GM12873 (cell line): ENCODE measurements around the gene PRKAR2B.

Experiments
- TF ChIP-seq, protein P1 (sequence below): IDR thresholded peaks from 2 replicates; pipeline ENCODE4 v1.5.1; 2012; ENCODE audit warnings: low read depth, mild to moderate bottlenecking, moderate library complexity, low read length, control low read depth; ENCODE audit not compliant: insufficient read depth; ENCODE audit errors: missing control alignments

PRKAR2B gene

DNA sequence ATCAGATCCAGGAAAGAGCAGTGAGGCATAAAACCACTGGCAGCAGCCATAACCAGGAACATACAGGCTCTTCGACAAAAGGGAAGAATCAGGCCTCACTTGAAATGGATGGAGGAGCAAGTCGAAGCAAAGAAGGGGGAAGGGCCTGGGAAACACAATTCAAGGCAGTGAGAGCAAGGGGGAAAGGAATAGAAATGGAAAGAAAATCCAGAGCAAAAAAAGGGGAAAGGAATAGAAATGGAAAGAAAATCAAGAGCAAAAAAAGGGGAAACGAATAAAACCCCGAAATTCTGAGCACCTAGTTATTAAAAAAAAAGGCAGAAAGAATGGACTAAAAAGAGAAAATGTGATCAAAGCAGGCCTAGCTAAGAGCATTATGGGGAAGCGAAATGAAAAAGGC lies 24.1 kb upstream of the PRKAR2B start:
- TF ChIP-seq, protein P1, sequence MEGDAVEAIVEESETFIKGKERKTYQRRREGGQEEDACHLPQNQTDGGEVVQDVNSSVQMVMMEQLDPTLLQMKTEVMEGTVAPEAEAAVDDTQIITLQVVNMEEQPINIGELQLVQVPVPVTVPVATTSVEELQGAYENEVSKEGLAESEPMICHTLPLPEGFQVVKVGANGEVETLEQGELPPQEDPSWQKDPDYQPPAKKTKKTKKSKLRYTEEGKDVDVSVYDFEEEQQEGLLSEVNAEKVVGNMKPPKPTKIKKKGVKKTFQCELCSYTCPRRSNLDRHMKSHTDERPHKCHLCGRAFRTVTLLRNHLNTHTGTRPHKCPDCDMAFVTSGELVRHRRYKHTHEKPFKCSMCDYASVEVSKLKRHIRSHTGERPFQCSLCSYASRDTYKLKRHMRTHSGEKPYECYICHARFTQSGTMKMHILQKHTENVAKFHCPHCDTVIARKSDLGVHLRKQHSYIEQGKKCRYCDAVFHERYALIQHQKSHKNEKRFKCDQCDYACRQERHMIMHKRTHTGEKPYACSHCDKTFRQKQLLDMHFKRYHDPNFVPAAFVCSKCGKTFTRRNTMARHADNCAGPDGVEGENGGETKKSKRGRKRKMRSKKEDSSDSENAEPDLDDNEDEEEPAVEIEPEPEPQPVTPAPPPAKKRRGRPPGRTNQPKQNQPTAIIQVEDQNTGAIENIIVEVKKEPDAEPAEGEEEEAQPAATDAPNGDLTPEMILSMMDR: no peak

DNA sequence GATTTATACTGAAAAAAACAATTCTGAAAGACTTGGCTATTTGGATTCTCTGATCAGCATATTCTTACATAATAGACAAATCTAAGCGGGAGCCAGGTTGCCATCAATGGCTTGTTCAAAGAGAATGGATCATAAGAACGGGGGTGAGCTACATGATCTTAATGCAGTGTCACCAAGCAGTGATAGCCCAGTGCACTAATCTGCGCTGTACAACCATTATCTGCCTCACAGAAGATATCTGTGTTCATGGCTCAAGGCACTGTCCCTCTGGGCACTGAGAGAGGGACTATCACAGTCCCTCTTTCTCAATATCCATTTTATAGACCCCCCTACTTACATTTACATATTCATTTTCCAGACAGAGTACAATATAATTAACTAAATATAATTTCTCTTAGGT lies 22.9 kb upstream of the PRKAR2B start:
- TF ChIP-seq, protein P1: no peak

DNA sequence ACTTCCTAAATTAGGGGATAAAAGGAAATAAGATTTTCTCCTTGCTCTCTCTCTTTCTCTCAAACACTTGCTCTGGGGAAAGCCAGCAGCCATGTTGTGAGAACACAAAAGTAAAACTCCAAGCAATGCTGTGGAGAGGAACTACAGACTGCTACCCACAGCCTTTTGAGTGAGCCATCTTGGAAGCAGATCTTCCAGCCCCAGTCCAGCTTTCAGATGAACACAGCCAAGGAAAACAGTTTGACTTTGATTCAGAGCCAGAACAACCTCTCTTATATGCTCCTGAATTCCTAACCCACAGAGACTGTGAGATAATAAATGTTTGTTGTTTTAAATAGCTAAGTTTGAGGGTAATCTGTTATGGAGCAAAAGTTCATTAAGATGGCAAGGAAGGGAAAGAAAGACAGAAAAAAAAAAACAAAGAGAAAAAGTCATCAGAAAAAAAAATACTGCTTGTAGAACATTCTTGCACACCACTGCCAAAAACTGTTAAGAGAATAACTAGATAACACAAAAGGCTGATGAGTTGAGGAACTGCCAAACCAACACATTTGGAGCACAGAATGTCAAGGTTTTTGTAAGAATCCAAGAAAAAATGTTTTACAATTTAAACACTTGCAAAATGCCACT lies 20.9 kb upstream of the PRKAR2B start:
- TF ChIP-seq, protein P1: no peak

DNA sequence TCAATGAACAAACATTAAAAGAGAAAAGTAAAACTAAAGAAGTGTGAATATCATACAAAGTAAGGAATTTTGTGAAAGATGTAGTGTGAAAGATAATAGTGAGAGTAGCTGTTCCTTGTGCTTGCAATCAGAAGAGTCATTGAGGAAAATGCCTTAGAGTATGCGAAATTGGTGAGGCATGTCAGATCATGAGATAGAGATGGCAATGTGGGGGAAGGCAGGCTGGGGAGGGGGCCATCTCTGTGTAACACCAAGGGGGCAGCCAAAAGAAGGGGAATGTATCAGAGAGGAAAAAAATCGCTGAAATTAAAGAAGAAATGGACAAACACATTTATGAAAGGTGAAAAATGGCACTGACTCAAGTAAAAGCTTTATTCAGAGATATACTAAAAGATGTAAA lies 19.6 kb upstream of the PRKAR2B start:
- TF ChIP-seq, protein P1: no peak

DNA sequence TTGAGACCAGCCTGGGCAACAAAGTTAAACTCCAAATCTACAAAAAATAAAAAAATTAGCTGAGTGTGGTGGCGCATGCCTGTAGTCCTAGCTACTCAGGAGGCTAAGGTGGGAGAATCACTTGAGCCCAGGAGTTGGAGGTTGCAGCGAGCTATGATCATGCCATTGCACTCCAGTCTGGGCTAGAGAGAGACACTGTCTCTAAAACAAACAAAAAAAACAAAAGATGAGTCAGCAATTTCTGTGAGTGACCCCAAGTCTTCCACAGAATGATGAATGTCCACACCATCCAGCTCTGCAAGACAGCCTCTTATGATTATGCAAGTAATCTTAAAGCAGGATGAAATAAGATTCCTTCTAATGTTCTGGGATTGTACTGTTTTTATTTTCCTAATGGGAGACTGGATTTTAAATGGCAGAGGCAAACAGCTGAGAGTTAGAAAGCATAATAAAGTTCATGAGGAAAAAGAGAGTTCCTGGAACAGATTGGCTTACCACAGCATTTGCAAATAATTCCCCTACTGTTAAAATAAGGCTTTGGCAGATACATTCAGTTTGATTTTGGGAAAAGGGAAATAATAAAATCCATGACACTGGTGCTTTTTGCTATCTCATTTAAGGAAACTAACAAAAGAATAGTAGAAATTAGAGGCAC lies 18.9 kb upstream of the PRKAR2B start:
- TF ChIP-seq, protein P1: no peak

DNA sequence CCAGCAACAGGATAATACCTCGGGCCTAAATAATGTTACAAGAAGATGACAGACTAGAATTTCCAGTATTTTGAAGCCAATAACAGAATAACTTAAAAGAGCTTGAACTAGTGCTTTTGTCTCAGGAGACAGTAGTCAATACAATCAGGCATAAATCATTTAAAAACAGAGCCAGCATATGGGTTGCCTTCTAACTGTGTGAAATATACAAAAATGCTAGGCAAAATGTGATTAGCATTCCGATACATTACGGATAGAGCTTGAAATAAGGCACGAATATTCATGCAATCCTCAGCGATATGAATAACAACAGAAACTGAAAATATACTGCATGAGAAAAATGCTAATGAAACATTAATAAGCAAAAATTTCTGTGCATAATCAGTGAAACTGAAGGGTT lies 18.3 kb upstream of the PRKAR2B start:
- TF ChIP-seq, protein P1: no peak

DNA sequence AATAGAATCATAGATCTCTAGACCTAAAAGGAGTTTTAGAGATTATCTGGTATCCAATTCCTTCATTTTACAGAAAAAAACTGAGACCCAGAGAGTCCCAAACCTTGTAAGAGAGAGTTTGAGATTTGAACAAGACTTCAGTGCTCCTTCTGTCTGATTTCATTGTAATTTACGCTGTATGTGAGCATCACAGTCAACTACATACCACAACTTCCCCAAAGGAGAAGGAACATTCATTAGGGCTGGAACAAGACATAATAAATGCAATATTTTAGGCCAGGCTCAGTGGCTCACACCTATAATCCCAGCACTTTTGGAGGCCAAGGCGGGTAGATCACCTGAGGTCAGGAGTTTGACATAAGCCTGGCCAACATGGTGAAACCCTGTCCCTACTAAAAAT lies 17.3 kb upstream of the PRKAR2B start:
- TF ChIP-seq, protein P1: no peak
